HCT116 (cell line): Measurements from ENCODE around the gene NOTCH1. TPM values are rescaled to one million over a fixed set of nuclear protein-coding genes. Genes with fewer than 3 reads are reported as not detected.

Experiments
- ATAC-seq: fragments of 200-7000 bp; cut with Tn5 transposase; 2 replicates; pipeline ENCODE4 v1.9.1; 2020; ENCODE audit warnings: mild to moderate bottlenecking, moderate library complexity
- BruUV-seq: library from RNA; stranded (reverse); fragments of 400-500 nt; replicated peaks from 2 replicates; lab custom pipeline; 2021; lab: Mats Ljungman, UMichigan
- CTCF ChIA-PET: fragments of 300-600 bp; sonication (Branson Sonifier 250); formaldehyde crosslinking; loops from one replicate; lab custom pipeline; 2021; ENCODE audit warnings: antibody characterized with exemption; lab: Charles Lee
- POLR2A ChIA-PET: fragments of 300-600, 350-600 bp; sonication (Branson Sonifier 250); formaldehyde crosslinking; loops from one replicate; lab custom pipeline; 2021; ENCODE audit warnings: antibody characterized with exemption; lab: Charles Lee
- RAD21 ChIA-PET, 2 experiments: fragments of 300-600 bp; sonication (Branson Sonifier 250); formaldehyde crosslinking; loops; one replicate each; lab custom pipeline; 2023; ENCODE audit warnings: low total read pairs in 2 of 2; ENCODE audit not compliant: uncharacterized antibody in 2 of 2, unreplicated experiment in 2 of 2, low non-redundant PET in 1 of 2; lab: Charles Lee
- DNase-seq: peaks from one replicate; pipeline ENCODE4 v3.0.0-alpha.2; 2010; ENCODE audit warnings: low read depth, low spot score
- H2AFZ ChIP-seq: fragments of 200-600 bp; shearing (Covaris generic), sonication (generic); 2 replicates; pipeline ENCODE4 v1.6.1; 2017; ENCODE audit warnings: low read depth, mixed run types, mixed read lengths, antibody characterized with exemption, low read length; ENCODE audit not compliant: poor library complexity, severe bottlenecking
- H3K27ac ChIP-seq: 2 replicates; pipeline ENCODE4 v1.5.1; 2012; ENCODE audit warnings: low read depth, low read length
- H3K27me3 ChIP-seq: fragments of 200-600 bp; sonication (generic); 2 replicates; pipeline ENCODE4 v1.6.1; 2016; ENCODE audit warnings: mixed run types, low read length, mixed read lengths; ENCODE audit not compliant: insufficient read depth
- H3K36me3 ChIP-seq, 2 experiments: fragments of 200-500 bp in 1 of 2; fragments of 200-600 bp in 1 of 2; sonication (Bioruptor generic) in 1 of 2; sonication (generic) in 1 of 2; 2 replicates each; pipeline versions ENCODE4 v1.5.1 to v1.6.1; 2014 to 2016; ENCODE audit warnings: low read length in 2 of 2, inconsistent platforms in 1 of 2, mixed read lengths in 1 of 2, mixed run types in 1 of 2; ENCODE audit not compliant: insufficient read depth in 2 of 2, control insufficient read depth in 1 of 2
- H3K4me1 ChIP-seq, 2 experiments: fragments of 200-600 bp in 1 of 2; sonication (generic) in 1 of 2; 2 replicates each; pipeline versions ENCODE4 v1.5.1 to v1.6.1; 2012 to 2017; ENCODE audit warnings: low read length in 2 of 2, inconsistent platforms in 1 of 2, mild to moderate bottlenecking in 1 of 2, mixed read lengths in 1 of 2, mixed run types in 1 of 2, moderate library complexity in 1 of 2; ENCODE audit not compliant: insufficient read depth in 2 of 2, control insufficient read depth in 1 of 2
- H3K4me2 ChIP-seq: fragments of 200-600 bp; sonication (generic); 2 replicates; pipeline ENCODE4 v1.6.1; 2017; ENCODE audit warnings: mixed run types, low read length, mixed read lengths
- H3K4me3 ChIP-seq, 2 experiments: fragments of 200-600 bp in 1 of 2; sonication (generic) in 1 of 2; replicated peaks in 1 of 2; 2 replicates each; pipeline ENCODE4 v1.5.1; 2011 to 2016; ENCODE audit warnings: low read length in 2 of 2, control low read depth in 1 of 2, low read depth in 1 of 2, mild to moderate bottlenecking in 1 of 2, mixed read lengths in 1 of 2, mixed run types in 1 of 2
- H3K79me2 ChIP-seq: fragments of 200-600 bp; sonication (generic); 2 replicates; pipeline ENCODE4 v1.6.1; 2017; ENCODE audit warnings: mild to moderate bottlenecking, mixed run types, low read length, moderate library complexity, mixed read lengths; ENCODE audit not compliant: insufficient read depth
- H3K9ac ChIP-seq: fragments of 200-600 bp; sonication (generic); 2 replicates; pipeline ENCODE4 v1.6.1; 2016; ENCODE audit warnings: low read length, mixed read lengths
- H3K9me2 ChIP-seq: fragments of 200-600 bp; sonication (generic), shearing (Covaris generic); 2 replicates; pipeline ENCODE4 v1.6.1; 2017; ENCODE audit warnings: mixed run types, mild to moderate bottlenecking, moderate library complexity; ENCODE audit not compliant: insufficient read depth
- H3K9me3 ChIP-seq, 2 experiments: fragments of 200-500 bp in 1 of 2; fragments of 200-600 bp in 1 of 2; sonication (Bioruptor generic) in 1 of 2; sonication (generic) in 1 of 2; 2 replicates each; pipeline ENCODE4 v1.6.1; 2014 to 2017; ENCODE audit warnings: low read length in 2 of 2, mixed read lengths in 2 of 2, inconsistent platforms in 1 of 2, low read depth in 1 of 2, mild to moderate bottlenecking in 1 of 2, mixed run types in 1 of 2, moderate library complexity in 1 of 2; ENCODE audit not compliant: control insufficient read depth in 1 of 2, insufficient read depth in 1 of 2
- H4K20me1 ChIP-seq: fragments of 200-600 bp; sonication (generic), shearing (Covaris generic); 2 replicates; pipeline ENCODE4 v1.6.1; 2017; ENCODE audit warnings: mixed run types, mild to moderate bottlenecking, moderate library complexity; ENCODE audit not compliant: insufficient read depth
- ATF3 ChIP-seq: IDR thresholded peaks from 2 replicates; pipeline ENCODE4 v1.6.1; 2012
- CBX3 ChIP-seq: IDR thresholded peaks from 2 replicates; pipeline ENCODE4 v1.6.1; 2012; ENCODE audit warnings: low read depth
- CEBPB ChIP-seq: IDR thresholded peaks from 2 replicates; pipeline ENCODE4 v1.6.1; 2012; ENCODE audit warnings: low read depth
- CTCF ChIP-seq, 3 experiments: fragments of 200-600 bp in 1 of 3; sonication (generic) in 1 of 3; IDR thresholded peaks in 2 of 3; conservative IDR thresholded peaks in 1 of 3; 2 replicates each; pipeline ENCODE4 v1.5.1; 2012 to 2017; ENCODE audit warnings: low read depth in 2 of 3, low read length in 2 of 3, antibody characterized with exemption in 1 of 3, borderline replicate concordance in 1 of 3, control low read depth in 1 of 3, mild to moderate bottlenecking in 1 of 3, mixed read lengths in 1 of 3, mixed run types in 1 of 3, moderate library complexity in 1 of 3; ENCODE audit not compliant: insufficient read depth in 1 of 3
- EGR1 ChIP-seq: IDR thresholded peaks from 2 replicates; pipeline ENCODE4 v1.6.1; 2012; ENCODE audit warnings: low read depth
- ELF1 ChIP-seq: IDR thresholded peaks from 2 replicates; pipeline ENCODE4 v1.6.1; 2012; ENCODE audit warnings: low read depth, borderline replicate concordance
- EZH2 ChIP-seq: fragments of 200-600 bp; sonication (generic); IDR thresholded peaks from 2 replicates; pipeline ENCODE4 v1.6.1; 2017; ENCODE audit warnings: antibody characterized with exemption, mixed run types
- EZH2phosphoT487 ChIP-seq: fragments of 200-600 bp; IDR thresholded peaks from 2 replicates; pipeline ENCODE4 v1.6.1; 2018; ENCODE audit warnings: antibody characterized with exemption, borderline replicate concordance
- FOSL1 ChIP-seq: IDR thresholded peaks from 2 replicates; pipeline ENCODE4 v1.6.1; 2012; ENCODE audit warnings: low read depth
- JUND ChIP-seq: IDR thresholded peaks from 2 replicates; pipeline ENCODE4 v1.6.1; 2012
- MAX ChIP-seq: IDR thresholded peaks from 2 replicates; pipeline ENCODE4 v1.6.1; 2012
- POLR2A ChIP-seq: IDR thresholded peaks from 2 replicates; pipeline ENCODE4 v1.7.0; 2011; ENCODE audit warnings: borderline replicate concordance; ENCODE audit not compliant: insufficient read depth, insufficient read length; ENCODE audit errors: extremely low read depth
- SP1 ChIP-seq: IDR thresholded peaks from 2 replicates; pipeline ENCODE4 v1.6.1; 2012; ENCODE audit warnings: low read depth
- TCF7L2 ChIP-seq: IDR thresholded peaks from 2 replicates; pipeline ENCODE4 v1.7.0; 2011; ENCODE audit warnings: borderline replicate concordance, inconsistent platforms; ENCODE audit not compliant: insufficient read depth, insufficient read length; ENCODE audit errors: extremely low read depth
- ZFX ChIP-seq: fragments of 450-650 bp; IDR thresholded peaks from 2 replicates; pipeline ENCODE4 v1.6.1; 2017
- intact Hi-C: fragments of 100-400 bp; cut with micrococcal nuclease; formaldehyde crosslinking; loops from 2 replicates; pipeline ENCODE4 v1.10.0; 2022
- total RNA-seq: library from RNA; stranded (reverse); gene quantifications from one replicate; pipeline ENCODE4 v1.2.1, GENCODE V29; 2021; ENCODE audit not compliant: unreplicated experiment
- TF ChIP-seq, protein P1 (sequence below): IDR thresholded peaks from 2 replicates; pipeline ENCODE4 v1.6.1; 2011; ENCODE audit warnings: mild to moderate bottlenecking, low read length, moderate library complexity; ENCODE audit not compliant: insufficient replicate concordance; ENCODE audit errors: extremely low read depth

The NOTCH1 gene
- total RNA-seq, 1 experiment from 2014 or later = 36.2 TPM

DNA sequence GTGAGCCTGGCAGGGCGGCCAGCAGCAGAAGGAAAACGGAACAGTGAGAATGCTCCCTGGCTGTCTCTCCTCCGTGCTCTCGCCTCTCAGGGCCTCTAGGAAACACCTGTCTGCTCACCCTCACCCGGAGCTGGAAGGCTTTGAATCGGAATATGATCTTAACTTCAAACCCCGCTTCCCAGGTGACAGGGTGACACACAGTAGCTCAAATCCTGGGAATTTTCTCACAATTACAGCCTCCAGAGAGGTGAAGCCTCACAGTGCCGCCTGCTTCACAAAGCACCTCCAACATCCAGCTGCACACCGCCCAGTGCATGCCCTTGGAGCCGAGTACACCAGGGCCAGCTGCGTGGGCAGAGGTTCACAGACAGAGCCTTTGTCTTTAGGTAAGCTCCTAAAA, 75.5 kb downstream of the NOTCH1 start:
- no peaks in the 10 kb centered on the region for H3K27me3 ChIP-seq
- H3K9me3 ChIP-seq = no peaks in the 10 kb centered on the region
- TF ChIP-seq ZFX (no peak), JUND (no peak), MAX (no peak), ATF3 (no peak), POLR2A (no peak), EGR1 (no peak), ELF1 (no peak), CBX3 (no peak), EZH2 (no peak), EZH2phosphoT487 (no peak), SP1 (no peak), FOSL1 (no peak), CEBPB (no peak), TCF7L2 (no peak), CTCF (IDR thresholded peaks at IDR 0.05 in 2 of 3, conservative IDR thresholded peaks at IDR 0.05 in 1 of 3; ENCODE audit: borderline replicate concordance in 1 of 3, insufficient read depth in 1 of 3, low read depth in 2 of 3, low read length in 2 of 3) (no peak)
- TF ChIP-seq, protein P1, sequence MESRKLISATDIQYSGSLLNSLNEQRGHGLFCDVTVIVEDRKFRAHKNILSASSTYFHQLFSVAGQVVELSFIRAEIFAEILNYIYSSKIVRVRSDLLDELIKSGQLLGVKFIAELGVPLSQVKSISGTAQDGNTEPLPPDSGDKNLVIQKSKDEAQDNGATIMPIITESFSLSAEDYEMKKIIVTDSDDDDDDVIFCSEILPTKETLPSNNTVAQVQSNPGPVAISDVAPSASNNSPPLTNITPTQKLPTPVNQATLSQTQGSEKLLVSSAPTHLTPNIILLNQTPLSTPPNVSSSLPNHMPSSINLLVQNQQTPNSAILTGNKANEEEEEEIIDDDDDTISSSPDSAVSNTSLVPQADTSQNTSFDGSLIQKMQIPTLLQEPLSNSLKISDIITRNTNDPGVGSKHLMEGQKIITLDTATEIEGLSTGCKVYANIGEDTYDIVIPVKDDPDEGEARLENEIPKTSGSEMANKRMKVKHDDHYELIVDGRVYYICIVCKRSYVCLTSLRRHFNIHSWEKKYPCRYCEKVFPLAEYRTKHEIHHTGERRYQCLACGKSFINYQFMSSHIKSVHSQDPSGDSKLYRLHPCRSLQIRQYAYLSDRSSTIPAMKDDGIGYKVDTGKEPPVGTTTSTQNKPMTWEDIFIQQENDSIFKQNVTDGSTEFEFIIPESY = no peak
- no TSS peak for BruUV-seq
- ChIA-PET RAD21 (no interaction called here), CTCF (no interaction called here), POLR2A (no interaction called here)
- no peaks in the 10 kb centered on the region for H3K4me1 ChIP-seq
- peaks cover 58 to 71% of the 10 kb centered on the region in 2 experiments for H3K36me3 ChIP-seq
- peaks cover 66% of the 10 kb centered on the region for H3K79me2 ChIP-seq
- DNase-seq = no peak
- no peaks in the 10 kb centered on the region for H4K20me1 ChIP-seq
- intact Hi-C loops = no loop called here
- no peaks in the 10 kb centered on the region for H3K9me2 ChIP-seq
- no peak overlapping the region for H3K9ac ChIP-seq
- no peak overlapping the region for H2AFZ ChIP-seq
- H3K4me2 ChIP-seq = no peak overlapping the region
- no peak overlapping the region for H3K27ac ChIP-seq
- no peak for ATAC-seq
- no peak overlapping the region for H3K4me3 ChIP-seq
